IMR-90 (cell line): Measurements from ENCODE around the gene GLIS1. TPM values are rescaled to one million over a fixed set of nuclear protein-coding genes. Genes with fewer than 3 reads are reported as not detected.

ENCODE experiments used
- ATAC-seq: fragments of 200-7000 bp; cut with Tn5 transposase; 2 replicates; pipeline ENCODE4 v1.9.1; 2020; ENCODE audit warnings: low read depth, mild to moderate bottlenecking, moderate library complexity
- BruUV-seq: library from RNA; stranded (reverse); fragments of 400-500 nt; replicated peaks from 2 replicates; lab custom pipeline; 2021; lab: Mats Ljungman, UMichigan
- CTCF ChIA-PET: fragments of 300-600 bp; formaldehyde crosslinking; extraction: SDS; loops from one replicate; lab custom pipeline; 2021; ENCODE audit warnings: antibody characterized with exemption; lab: Yijun Ruan, JAX
- POLR2A ChIA-PET: fragments of 300-600 bp; sonication (Branson Sonifier 250); formaldehyde crosslinking; loops from one replicate; lab custom pipeline; 2022; ENCODE audit warnings: antibody characterized with exemption; ENCODE audit not compliant: unreplicated experiment; lab: Charles Lee
- DNase-seq: peaks from one replicate; pipeline ENCODE4 v3.0.0; 2013
- H2AFZ ChIP-seq: replicated peaks from 2 replicates; pipeline ENCODE3; 2013; ENCODE audit warnings: low read length, mild to moderate bottlenecking; ENCODE audit not compliant: poor library complexity
- H2AK5ac ChIP-seq: 2 replicates; pipeline ENCODE4 v1.6.1; 2013; ENCODE audit warnings: low read depth, low read length, inconsistent platforms
- H2AK9ac ChIP-seq: replicated peaks from 2 replicates; pipeline ENCODE3; 2013; ENCODE audit warnings: mild to moderate bottlenecking, low read depth, low read length, moderate library complexity; ENCODE audit not compliant: poor library complexity
- H2BK120ac ChIP-seq: 2 replicates; pipeline ENCODE4 v1.6.1; 2013; ENCODE audit warnings: low read depth, low read length, inconsistent platforms
- H2BK15ac ChIP-seq: 3 replicates; pipeline ENCODE4 v1.6.1; 2013; ENCODE audit warnings: low read depth, low read length, inconsistent platforms
- H2BK20ac ChIP-seq: 2 replicates; pipeline ENCODE4 v1.6.1; 2013; ENCODE audit warnings: low read depth, mild to moderate bottlenecking, inconsistent platforms, low read length, moderate library complexity
- H2BK5ac ChIP-seq: 2 replicates; pipeline ENCODE4 v1.6.1; 2013; ENCODE audit warnings: mild to moderate bottlenecking, low read depth, low read length, inconsistent platforms; ENCODE audit not compliant: poor library complexity, severe bottlenecking
- H3K14ac ChIP-seq: replicated peaks from 2 replicates; pipeline ENCODE4 v1.6.1; 2013; ENCODE audit warnings: low read depth, low read length, inconsistent platforms
- H3K18ac ChIP-seq: 2 replicates; pipeline ENCODE4 v1.6.1; 2013; ENCODE audit warnings: low read depth, low read length, control low read depth
- H3K23ac ChIP-seq: 2 replicates; pipeline ENCODE4 v1.6.1; 2013; ENCODE audit warnings: low read depth, low read length, inconsistent platforms
- H3K27ac ChIP-seq: 2 replicates; pipeline ENCODE4 v1.5.1; 2013; ENCODE audit warnings: mild to moderate bottlenecking, control low read depth, low read length; ENCODE audit not compliant: insufficient read depth
- H3K27me3 ChIP-seq: 2 replicates; pipeline ENCODE4 v1.6.1; 2013; ENCODE audit warnings: low read length; ENCODE audit not compliant: control insufficient read depth, insufficient read depth
- H3K36me3 ChIP-seq: 2 replicates; pipeline ENCODE4 v1.6.1; 2013; ENCODE audit warnings: low read length, mixed read lengths; ENCODE audit not compliant: control insufficient read depth, insufficient read depth
- H3K4ac ChIP-seq: 2 replicates; pipeline ENCODE4 v1.6.1; 2013; ENCODE audit warnings: low read depth, low read length, inconsistent platforms
- H3K4me1 ChIP-seq: 2 replicates; pipeline ENCODE4 v1.6.1; 2013; ENCODE audit warnings: low read length, mixed read lengths; ENCODE audit not compliant: control insufficient read depth, insufficient read depth
- H3K4me2 ChIP-seq: 2 replicates; pipeline ENCODE4 v1.6.1; 2013; ENCODE audit warnings: low read depth, mild to moderate bottlenecking, control low read depth, low read length, moderate library complexity
- H3K4me3 ChIP-seq: 2 replicates; pipeline ENCODE4 v1.5.1; 2013; ENCODE audit warnings: low read depth, mild to moderate bottlenecking, control low read depth, low read length, moderate library complexity; ENCODE audit not compliant: insufficient read depth
- H3K56ac ChIP-seq: 2 replicates; pipeline ENCODE4 v1.6.1; 2013; ENCODE audit warnings: low read length, inconsistent platforms; ENCODE audit not compliant: insufficient read depth; ENCODE audit errors: extremely low read depth
- H3K79me1 ChIP-seq, 2 experiments: 2 replicates each; pipeline ENCODE4 v1.6.1; 2013; ENCODE audit warnings: low read length in 2 of 2, inconsistent platforms in 1 of 2, low read depth in 1 of 2
- H3K9ac ChIP-seq: 2 replicates; pipeline ENCODE4 v1.6.1; 2013; ENCODE audit warnings: low read depth, low read length, control low read depth
- H3K9me1 ChIP-seq: 2 replicates; pipeline ENCODE4 v1.6.1; 2013; ENCODE audit warnings: low read length, inconsistent platforms; ENCODE audit not compliant: insufficient read depth
- H3K9me3 ChIP-seq: 2 replicates; pipeline ENCODE4 v1.6.1; 2013; ENCODE audit warnings: low read length; ENCODE audit not compliant: control insufficient read depth, insufficient read depth
- H4K20me1 ChIP-seq: 2 replicates; pipeline ENCODE4 v1.6.1; 2013; ENCODE audit warnings: low read length, inconsistent platforms; ENCODE audit not compliant: insufficient read depth
- H4K5ac ChIP-seq: 2 replicates; pipeline ENCODE4 v1.6.1; 2013; ENCODE audit warnings: mild to moderate bottlenecking, low read depth, low read length, control low read depth
- H4K8ac ChIP-seq, 2 experiments: 2 replicates each; pipeline ENCODE4 v1.6.1; 2013; ENCODE audit warnings: low read depth in 2 of 2, low read length in 2 of 2, control low read depth in 1 of 2, inconsistent platforms in 1 of 2
- H4K91ac ChIP-seq: 2 replicates; pipeline ENCODE4 v1.6.1; 2013; ENCODE audit warnings: low read depth, low read length, inconsistent platforms; ENCODE audit not compliant: insufficient read depth
- FOS ChIP-seq: fragments of 150-350 bp; IDR thresholded peaks from 2 replicates; pipeline ENCODE4 v1.6.1; 2016; ENCODE audit warnings: low read depth, low read length
- MAZ ChIP-seq: IDR thresholded peaks from 2 replicates; pipeline ENCODE4 v1.6.1; 2012; ENCODE audit warnings: low read depth, mild to moderate bottlenecking, low read length, improper control_type of control experiment, moderate library complexity, borderline replicate concordance
- WGBS, 2 experiments: methylation state at CpG; one replicate each; pipeline versions ENCODE4 v1.1.5 to v1.1.7; 2013; ENCODE audit warnings: missing lambda C conversion rate in 2 of 2; ENCODE audit not compliant: insufficient read length in 1 of 2; ENCODE audit errors: extremely low coverage in 2 of 2; 5-methylcytosine and 5-hydroxymethylcytosine counted together
- dilution Hi-C: fragments of 300-500 bp; cut with HindIII; formaldehyde crosslinking; loops from one replicate; pipeline ENCODE4 v1.14.3; 2018; ENCODE audit warnings: low sequenced_read_pairs; ENCODE audit not compliant: unreplicated experiment
- in situ Hi-C: fragments of 300-500 bp; cut with MboI; formaldehyde crosslinking; loops from 3 replicates; pipeline ENCODE4 v1.14.3; 2019; ENCODE audit warnings: low sequenced_read_pairs, inconsistent platforms, mixed read lengths
- intact Hi-C: fragments of 100-400 bp; cut with micrococcal nuclease; formaldehyde crosslinking; loops from 2 replicates; pipeline ENCODE4 v1.10.0; 2022
- polyA plus RNA-seq, 3 experiments: library from polyadenylated mRNA; depleted of rRNA; stranded (reverse); fragments of >200 nt; gene quantifications; 2 replicates each; pipeline ENCODE4 v1.2.3, GENCODE V29; 2012; ENCODE audit warnings: low replicate concordance in 1 of 3
- total RNA-seq: library from RNA; depleted of rRNA; stranded (reverse); fragments of >200 nt; gene quantifications from 2 replicates; pipeline ENCODE4 v1.2.3, GENCODE V29; 2012

Gene GLIS1
- total and polyA plus RNA-seq, 2 of the 4 experiments (the other 2 are of a cell fraction), result 0.18 to 2.3 TPM

GRCh38 chr1:53535846-53536245 lies 203.1 kb downstream of the GLIS1 start:
- no peak overlapping the region for H3K27ac ChIP-seq
- no peak overlapping the region for H3K9ac ChIP-seq
- no TSS peak for BruUV-seq
- CTCF ChIA-PET, result no interaction called here
- H2AK9ac ChIP-seq, result no peak overlapping the region
- H3K4me3 ChIP-seq, result no peak overlapping the region
- no peaks in the 10 kb centered on the region; the same call in 1 of the 2 replicates for H3K27me3 ChIP-seq
- no peak for TF ChIP-seq MAZ
- peak; percentile 24; the same call in 1 of the 2 replicates for TF ChIP-seq FOS
- DNase-seq, result peak; percentile 76
- peaks cover 12% of the 10 kb centered on the region; the same call in 1 of the 2 replicates for H3K9me1 ChIP-seq
- H2AFZ ChIP-seq, result no peak overlapping the region
- no peaks in the 10 kb centered on the region for H3K36me3 ChIP-seq
- POLR2A ChIA-PET, result no interaction called here
- H3K56ac ChIP-seq, result no peak overlapping the region
- H3K4ac ChIP-seq, result peak overlapping the region; percentile 46
- no peak overlapping the region for H2BK15ac ChIP-seq
- WGBS, 2 experiments, result 51% methylated on average over 5 of the region's 7 CpGs; no CpG with 5 or more reads in 1 of the 2 experiments
- no peak overlapping the region for H2BK120ac ChIP-seq
- no peak overlapping the region for H3K23ac ChIP-seq
- intact Hi-C loops, result no loop called here
- H2BK20ac ChIP-seq, result no peak overlapping the region
- no peak overlapping the region for H3K18ac ChIP-seq
- no peak overlapping the region for H2BK5ac ChIP-seq
- in situ Hi-C loops, result no loop called here
- H3K4me2 ChIP-seq, result no peak overlapping the region
- dilution Hi-C loops, result no loop called here
- no peak overlapping the region for H4K5ac ChIP-seq
- no peak overlapping the region; a peak in 1 of 4 replicates for H4K8ac ChIP-seq
- peaks cover 0 to 13% of the 10 kb centered on the region in 2 experiments; a peak in 1 of 4 replicates for H3K79me1 ChIP-seq
- no peaks in the 10 kb centered on the region for H3K9me3 ChIP-seq
- peak overlapping the region; percentile 13; the same call in 1 of the 2 replicates for H3K14ac ChIP-seq
- ATAC-seq, result peak; percentile 39; the same call in 1 of the 2 replicates
- H4K20me1 ChIP-seq, result peaks cover 6% of the 10 kb centered on the region
- peak overlapping the region; percentile 13; the same call in 1 of the 2 replicates for H2AK5ac ChIP-seq
- H3K4me1 ChIP-seq, result peaks cover 20% of the 10 kb centered on the region
- H4K91ac ChIP-seq, result no peak overlapping the region
